Endometrial microvascular endothelial cells (primary cell): ENCODE measurements around the gene VMO1. TPM values are rescaled to one million over a fixed set of nuclear protein-coding genes. Genes with fewer than 3 reads are reported as not detected.
"Not testable (repeated sequence)": the region's sequence is repeated elsewhere in the genome, so short reads cannot be mapped to it uniquely, and the experiment has no call there.

Experiments
- in situ Hi-C: cut with HindIII; loops from 2 replicates; pipeline ENCODE4 v1.10.0; 2017; ENCODE audit warnings: low sequenced_read_pairs, low pct_unique_long_range_greater_than_20kb; ENCODE audit errors: inconsistent ontology term
- total RNA-seq: library from RNA; depleted of rRNA; stranded (reverse); fragments of >200 nt; gene quantifications from one replicate; pipeline ENCODE4 v1.2.3, GENCODE V29; 2015; ENCODE audit errors: inconsistent ontology term

The VMO1 gene
- not detected for total RNA-seq

DNA sequence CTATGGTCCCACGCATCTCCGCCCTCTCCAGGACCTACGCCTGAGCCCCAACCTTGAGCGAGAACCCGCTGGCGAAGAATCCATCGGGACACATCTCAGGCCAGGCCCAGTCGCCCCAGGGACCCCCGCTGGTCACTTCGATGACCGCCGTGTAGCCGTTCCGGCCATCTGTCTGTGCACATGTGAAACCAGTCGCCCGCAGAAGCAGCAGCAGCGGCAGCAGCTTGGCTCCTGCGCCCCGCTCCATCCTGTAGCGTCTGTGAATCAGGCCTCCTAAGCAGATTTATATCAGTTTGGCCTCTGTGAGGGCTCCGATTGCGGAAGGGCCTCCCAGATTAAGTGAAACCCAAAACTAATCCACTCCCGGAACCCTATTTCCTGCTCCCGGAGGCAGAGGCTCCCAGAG, at the start of gene VMO1:
Gene VMO1, minus strand, starts transcription at position 259 of the 406 bp plus-strand sequence. Its CDS starts 12 bp downstream, at position 247.
- in situ Hi-C loops: no loop called here

DNA sequence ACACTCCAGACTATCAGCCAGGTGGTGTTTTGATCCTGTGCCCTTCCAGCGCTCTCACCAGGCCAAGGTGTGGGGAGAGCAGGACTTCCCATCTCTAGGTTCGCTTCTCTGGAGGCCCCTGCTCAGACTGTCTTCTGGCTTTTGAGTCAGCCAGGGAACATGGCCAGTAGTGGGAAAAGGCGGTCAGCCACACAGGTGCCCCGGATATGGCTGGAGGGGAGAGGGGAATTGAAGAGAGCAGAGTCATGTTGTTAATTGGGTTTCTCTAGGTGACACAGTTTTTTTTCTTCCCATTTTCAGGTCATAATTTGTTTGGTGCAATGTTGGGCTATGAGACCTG, 48.5 kb upstream of the VMO1 start:
- in situ Hi-C loops: no loop called here

GRCh38 chr17:4833941-4834680, 47.9 kb upstream of the VMO1 start:
- in situ Hi-C loops: no loop called here

DNA sequence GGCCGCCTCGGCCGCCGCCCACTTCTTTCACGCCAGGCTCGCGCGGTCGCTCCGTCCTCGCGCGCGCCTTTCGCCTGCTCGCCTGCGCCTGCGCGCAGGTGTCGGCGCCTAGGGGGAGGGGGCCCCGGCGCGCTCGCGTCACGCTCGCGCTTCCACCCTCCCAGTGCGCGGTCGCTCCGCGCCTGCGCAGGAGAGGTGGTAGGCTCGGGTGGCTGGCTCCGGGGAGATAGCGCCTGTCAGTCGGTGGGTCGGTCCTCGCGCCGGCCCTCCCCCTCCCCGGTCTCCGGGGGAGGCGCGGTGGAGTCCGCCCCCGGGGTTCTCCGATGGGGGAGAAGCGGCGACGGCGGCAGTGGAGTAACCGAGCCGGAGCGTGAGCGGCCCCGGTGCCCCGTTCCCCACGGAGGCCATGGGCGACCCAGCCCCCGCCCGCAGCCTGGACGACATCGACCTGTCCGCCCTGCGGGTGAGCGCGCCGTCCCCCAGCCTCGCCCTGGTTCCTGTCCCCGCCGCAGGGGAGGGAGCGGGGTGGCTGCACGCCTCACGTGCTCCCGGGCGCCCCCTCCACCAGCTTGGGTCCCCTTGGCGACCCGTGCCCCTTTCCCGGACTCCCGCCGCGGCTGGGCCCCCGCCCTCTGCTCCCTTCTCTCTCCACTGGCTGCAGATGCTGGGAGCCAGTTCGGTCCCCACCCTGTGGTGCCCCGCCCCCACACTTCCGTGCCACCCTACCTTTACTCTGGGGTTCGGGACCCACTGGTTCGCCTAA, 47.2 kb upstream of the VMO1 start, which contains the start of gene MINK1:
Gene MINK1, plus strand, starts transcription at position 163 of the 763 bp plus-strand sequence. Its CDS starts 244 bp downstream, at position 407.
- in situ Hi-C loops: no loop called here

DNA sequence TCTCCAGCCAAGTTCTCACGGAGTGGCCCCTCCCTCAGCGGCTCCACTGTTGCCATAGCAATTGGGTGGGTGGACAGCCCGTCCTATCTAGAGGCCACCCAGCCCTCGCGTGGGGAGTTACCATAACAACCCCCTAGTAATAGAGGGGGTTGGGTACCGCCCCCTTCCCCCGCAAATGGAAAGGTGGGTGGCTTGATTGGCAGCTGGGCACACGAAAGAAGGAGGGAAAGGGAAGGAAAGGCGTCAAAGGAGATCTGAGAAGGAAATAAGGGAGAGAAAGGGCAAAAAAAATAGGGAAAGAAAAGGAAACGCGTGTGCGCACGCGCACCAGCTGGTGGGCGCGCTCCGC, 46.6 kb upstream of the VMO1 start:
- in situ Hi-C loops: not testable (repeated sequence)

DNA sequence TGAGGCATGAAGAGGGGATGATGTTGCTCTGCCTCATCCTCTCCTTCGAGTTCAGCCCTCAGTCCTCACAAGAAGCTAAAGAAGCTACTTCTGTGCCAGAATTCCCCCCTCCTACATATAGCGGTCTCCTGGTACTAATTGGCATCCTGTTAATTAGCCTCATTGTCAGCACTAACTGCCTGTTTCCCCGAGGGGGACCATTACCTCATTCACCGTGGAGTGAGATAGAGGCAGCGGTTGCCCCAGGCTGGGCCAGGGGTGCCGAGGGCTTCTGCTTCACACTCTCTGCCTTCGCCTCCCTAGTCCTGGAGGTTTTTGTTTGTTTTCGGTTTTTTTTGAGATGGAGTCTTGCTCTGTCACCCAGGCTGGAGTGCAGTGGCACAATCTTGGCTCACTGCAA, 41.2 kb upstream of the VMO1 start:
- in situ Hi-C loops: no loop called here

- in situ Hi-C loops: no loop called here
These were observed 37.4 kb upstream of the VMO1 start for GRCh38 chr17:4823373-4824089.

DNA sequence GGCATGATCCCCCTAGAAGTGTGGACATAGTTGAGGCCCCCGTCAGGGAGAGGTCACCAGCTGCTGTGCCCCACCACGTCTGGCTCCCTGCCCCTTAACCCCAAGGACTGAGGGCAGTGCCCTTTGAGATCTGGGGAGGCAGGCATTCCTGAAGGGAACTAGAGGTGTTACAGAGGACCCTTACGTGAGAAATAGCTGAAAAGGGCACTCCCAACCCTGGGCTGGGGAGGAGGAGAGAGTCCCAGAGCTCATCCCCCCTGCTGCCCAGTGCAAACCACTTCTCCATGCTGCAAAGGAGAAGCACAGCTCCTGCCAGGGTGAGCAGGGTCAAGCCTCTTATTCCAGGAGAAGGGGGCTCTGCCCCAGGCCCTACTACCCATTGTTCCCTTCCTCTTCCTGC, 36.7 kb upstream of the VMO1 start:
- in situ Hi-C loops: no loop called here

- in situ Hi-C loops: no loop called here
These were observed 32.1 kb upstream of the VMO1 start for GRCh38 chr17:4818276-4818675.

DNA sequence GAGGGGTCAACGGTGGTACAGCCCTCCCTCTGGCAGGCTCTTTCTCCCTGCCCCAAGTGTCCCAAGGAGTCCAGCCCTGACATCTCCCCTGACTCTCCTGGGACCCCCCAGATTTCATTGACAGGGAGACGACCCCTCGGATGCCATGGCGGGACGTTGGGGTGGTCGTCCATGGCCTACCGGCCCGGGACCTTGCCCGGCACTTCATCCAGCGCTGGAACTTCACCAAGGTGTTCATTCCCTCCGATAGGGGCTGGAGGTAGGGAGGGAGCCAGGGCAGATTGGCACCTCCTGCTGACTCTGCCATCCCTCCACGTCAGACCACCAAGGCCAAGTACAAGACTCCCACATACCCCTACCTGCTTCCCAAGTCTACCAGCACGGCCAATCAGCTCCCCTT, 30.7 kb upstream of the VMO1 start:
- in situ Hi-C loops: no loop called here

GRCh38 chr17:4815043-4815675, 29.0 kb upstream of the VMO1 start:
- in situ Hi-C loops: no loop called here

DNA sequence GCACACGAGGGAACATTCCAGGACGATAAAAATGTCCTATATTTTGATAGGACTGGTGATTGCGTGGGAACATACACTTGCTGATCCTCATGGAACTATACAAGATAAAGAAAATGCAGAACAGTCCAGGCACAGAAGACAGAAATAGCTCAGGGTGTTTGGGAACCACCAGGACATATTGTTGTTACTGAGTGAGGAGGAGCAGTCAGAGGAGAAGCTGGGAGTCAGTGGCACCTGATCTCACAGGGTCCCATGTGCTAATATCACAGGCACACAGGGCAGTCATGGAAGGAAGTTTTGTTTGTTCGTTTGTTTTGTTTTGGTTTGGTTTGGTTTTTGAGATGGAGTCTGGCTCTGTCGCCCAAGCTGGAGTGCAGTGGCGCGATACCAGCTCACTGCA, 26.5 kb upstream of the VMO1 start:
- in situ Hi-C loops: no loop called here

DNA sequence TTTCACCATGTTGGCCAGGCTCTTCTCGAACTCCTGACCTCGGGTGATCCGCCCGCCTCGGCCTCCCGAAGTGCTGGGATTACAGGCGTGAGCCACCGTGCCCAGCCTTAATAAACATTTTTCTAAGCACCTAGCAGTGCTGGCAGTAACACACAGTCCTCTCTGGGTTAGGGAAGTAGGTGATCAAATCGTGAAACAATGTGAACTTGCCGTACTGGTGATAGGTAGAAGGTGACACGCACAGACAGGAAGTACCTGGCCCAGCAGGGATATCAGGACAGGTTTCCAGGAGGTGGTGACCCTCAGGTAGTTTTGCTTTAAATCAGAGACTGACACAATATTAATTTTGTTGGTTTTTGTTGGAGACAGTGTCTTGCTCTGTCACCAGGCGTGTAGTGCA, 25.3 kb upstream of the VMO1 start:
- in situ Hi-C loops: no loop called here

DNA sequence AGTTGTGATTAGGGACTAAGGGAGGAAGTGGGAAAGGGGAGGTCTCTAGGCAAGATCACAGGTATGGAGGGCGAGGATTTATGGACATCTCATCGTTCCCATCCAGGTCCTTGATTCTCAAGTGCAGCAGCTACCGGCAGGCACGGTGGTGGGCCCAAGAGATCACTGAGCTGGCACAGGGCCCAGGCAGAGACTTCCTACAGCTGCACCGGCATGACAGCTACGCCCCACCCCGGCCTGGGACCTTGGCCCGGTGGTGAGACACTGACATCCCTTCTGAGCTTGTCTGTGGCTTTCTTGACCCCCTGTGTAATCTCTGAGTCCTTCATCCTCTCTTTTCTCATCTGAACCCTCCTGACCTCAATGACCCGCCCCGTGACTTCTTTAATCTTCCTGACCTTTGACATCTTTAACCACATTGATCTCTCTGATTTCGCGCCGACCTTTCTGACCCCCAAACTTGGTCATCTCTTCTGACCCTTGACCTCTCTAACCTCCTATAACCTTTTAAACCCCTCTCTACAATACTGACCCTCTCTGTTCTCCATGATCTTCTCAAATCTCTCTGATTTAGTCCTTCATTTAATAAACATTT, 24.6 kb upstream of the VMO1 start:
- in situ Hi-C loops: no loop called here

DNA sequence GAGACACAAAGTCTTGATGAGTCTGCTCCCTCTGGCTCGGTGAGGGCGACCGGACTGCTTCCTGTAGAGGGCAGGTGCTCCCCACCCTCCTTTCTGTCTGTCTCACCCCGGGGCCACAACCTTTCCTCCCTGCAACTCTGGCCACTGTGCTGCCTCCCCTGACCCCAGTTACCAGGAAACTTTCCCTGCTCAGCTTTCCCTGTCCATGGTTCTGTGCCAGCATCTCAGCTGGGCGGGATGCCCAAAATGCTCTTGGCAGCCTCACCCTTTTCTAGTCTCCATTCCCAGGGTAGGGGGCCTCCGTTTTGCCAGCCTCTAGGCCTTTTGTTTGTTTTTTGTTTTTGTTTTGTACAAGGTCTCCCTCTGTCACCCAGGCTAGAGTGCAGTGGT, 22.2 kb upstream of the VMO1 start:
- in situ Hi-C loops: no loop called here

- in situ Hi-C loops: no loop called here
These were observed 21.6 kb upstream of the VMO1 start for GRCh38 chr17:4807605-4808377.

DNA sequence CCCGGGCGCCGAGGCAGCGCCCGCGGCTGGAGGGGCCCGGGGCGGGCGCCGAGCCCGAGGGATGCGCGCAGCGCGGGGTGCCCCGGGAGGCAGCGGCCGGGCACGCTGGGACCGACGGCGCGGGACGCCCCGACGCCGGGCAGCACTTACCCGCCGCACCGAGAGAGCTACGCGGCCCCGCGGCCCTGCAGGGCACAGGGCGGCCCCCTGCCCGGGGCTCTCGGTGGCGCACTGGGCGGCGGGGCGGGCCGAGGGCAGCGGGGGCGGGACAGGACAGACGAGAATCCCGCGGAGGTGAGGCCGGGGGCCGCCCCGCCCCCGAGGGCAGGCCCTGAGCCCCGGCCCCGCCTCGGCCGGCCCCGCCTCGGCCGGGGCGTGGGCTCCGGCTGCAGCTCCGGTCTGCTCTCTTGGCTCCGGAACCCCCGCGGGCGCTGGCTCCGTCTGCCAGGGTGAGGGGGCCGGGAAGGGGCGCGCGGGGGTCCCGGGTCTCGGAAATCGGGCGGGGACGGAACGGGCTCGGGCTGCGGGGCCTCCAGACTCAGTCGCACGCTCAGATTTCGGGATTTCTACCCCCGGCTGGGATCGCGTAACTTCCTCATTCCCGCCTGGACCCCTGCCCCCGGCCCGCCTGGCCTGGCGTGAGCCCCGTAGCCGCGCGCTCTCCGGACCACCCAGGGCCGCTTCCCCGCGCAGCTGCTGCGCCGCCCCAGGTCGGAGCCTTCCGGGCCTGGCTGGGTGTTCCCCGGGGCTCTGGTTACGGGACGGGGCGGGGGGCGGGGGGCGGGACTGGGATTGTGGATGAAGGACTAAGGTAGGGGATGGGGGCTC, 20.8 kb upstream of the VMO1 start, which contains the start of gene PLD2:
Gene PLD2, plus strand, starts transcription at position 376 of the 828 bp plus-strand sequence. CDS start 621 bp downstream, outside the sequence.
- in situ Hi-C loops: no loop called here

DNA sequence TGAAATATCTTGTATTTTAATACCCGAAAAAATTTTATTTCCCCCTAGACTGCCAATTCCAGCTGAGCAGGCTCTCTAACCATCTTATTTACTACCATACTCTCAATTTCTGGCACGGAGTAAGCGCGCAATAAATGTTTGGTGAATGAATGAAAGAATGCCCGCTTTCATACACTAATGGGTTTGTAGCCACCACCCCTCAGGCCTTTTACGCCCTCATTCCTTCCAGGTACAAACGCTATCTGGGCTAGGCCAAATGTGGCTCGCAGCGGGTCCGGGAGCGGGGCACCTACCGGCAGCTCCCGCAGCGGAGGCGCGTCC, 20.3 kb upstream of the VMO1 start:
- in situ Hi-C loops: no loop called here
